ENCODE measurements around the gene HPS1.

Gene HPS1

GRCh38 chr10:98382691-98383101, 64.0 kb downstream of the HPS1 start:
- Histone ChIP-seq H3K4me1 (ENCODE audit: control insufficient read depth, low read length) (no peaks in the 10 kb centered on the region), H3K27ac (ENCODE audit: low read depth, low read length) (no peak overlapping the region), H4K20me1 (ENCODE audit: control insufficient read depth, insufficient read depth, low read depth, low read length) (no peaks in the 10 kb centered on the region), H3K27me3 (ENCODE audit: control insufficient read depth, low read length) (peaks cover 7% of the 10 kb centered on the region; the same call in 1 of the 2 replicates), H3K9me3 (ENCODE audit: control insufficient read depth, insufficient read depth, low read length) (no peaks in the 10 kb centered on the region), H3K4me3 (ENCODE audit: low read length) (no peak overlapping the region), H3F3A (ENCODE audit: control insufficient read depth, insufficient read depth) (no peaks in the 10 kb centered on the region), H3K9me2 (replicated peaks; ENCODE audit: control insufficient read depth, low read length) (no peaks in the 10 kb centered on the region), H3K79me2 (ENCODE audit: control insufficient read depth, low read length) (no peaks in the 10 kb centered on the region), H3K4me2 (ENCODE audit: low read length) (no peak overlapping the region), H3K36me3 (ENCODE audit: control insufficient read depth, low read length) (no peaks in the 10 kb centered on the region)
- no peak for TF ChIP-seq EZH2phosphoT487 (IDR thresholded peaks at IDR 0.05; ENCODE audit: borderline replicate concordance, low read length)
- no peak for TF ChIP-seq CTCF (IDR thresholded peaks at IDR 0.05; ENCODE audit: low read depth, low read length, poor library complexity, severe bottlenecking)

DNA sequence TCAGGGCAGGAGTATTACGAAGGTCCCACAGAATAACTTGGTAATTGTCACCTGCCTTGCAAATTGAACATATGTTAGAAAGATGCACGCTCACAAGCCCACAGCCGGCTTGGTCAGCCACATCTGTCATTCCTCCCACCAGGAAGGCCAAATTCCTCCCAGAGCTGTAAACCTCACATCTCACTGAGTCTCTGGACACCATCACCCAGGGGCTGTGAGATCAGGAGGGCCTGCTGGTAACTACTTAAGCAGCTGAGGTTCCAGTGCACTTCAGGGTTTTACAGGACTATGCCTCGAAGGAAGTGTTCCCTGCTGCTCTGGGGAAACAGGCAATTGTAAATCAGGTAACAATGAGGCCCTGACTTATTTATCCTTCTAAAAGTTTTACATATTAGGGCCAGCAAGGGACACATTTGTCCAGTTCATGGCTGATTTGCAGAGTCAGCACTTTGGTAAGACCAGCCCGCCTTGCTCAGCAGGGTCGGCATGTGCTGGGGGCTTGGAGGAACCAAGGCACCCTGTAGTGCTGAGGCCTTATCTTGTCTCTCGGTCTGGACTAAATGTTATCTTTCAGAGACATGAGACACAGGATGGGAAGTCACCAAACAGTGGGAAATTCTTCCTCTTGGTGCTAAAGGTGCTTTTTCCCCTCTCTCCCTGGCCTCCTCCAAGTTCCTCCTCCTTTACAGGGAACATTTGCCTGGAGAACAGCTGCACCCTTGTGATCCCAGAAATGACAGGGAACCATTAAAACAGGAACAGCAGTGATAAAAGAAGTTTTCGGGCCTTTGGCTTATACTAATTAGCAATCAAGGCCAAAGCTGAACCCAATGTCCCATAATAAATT, 66.0 kb downstream of the HPS1 start:
- no peak overlapping the region for H3K4me2 ChIP-seq (ENCODE audit: low read length)
- no peaks in the 10 kb centered on the region for H4K20me1 ChIP-seq (ENCODE audit: control insufficient read depth, insufficient read depth, low read depth, low read length)
- H3K4me3 ChIP-seq (ENCODE audit: low read length) = no peak overlapping the region
- no peaks in the 10 kb centered on the region for H3K9me3 ChIP-seq (ENCODE audit: control insufficient read depth, insufficient read depth, low read length)
- H3K27ac ChIP-seq (ENCODE audit: low read depth, low read length) = no peak overlapping the region
- H3K9me2 ChIP-seq (replicated peaks; ENCODE audit: control insufficient read depth, low read length) = no peaks in the 10 kb centered on the region
- no peaks in the 10 kb centered on the region for H3K36me3 ChIP-seq (ENCODE audit: control insufficient read depth, low read length)
- H3K4me1 ChIP-seq (ENCODE audit: control insufficient read depth, low read length) = no peaks in the 10 kb centered on the region
- no peaks in the 10 kb centered on the region for H3K79me2 ChIP-seq (ENCODE audit: control insufficient read depth, low read length)
- H3F3A ChIP-seq (ENCODE audit: control insufficient read depth, insufficient read depth) = no peaks in the 10 kb centered on the region
- peaks cover 9% of the 10 kb centered on the region for H3K27me3 ChIP-seq (ENCODE audit: control insufficient read depth, low read length)
- TF ChIP-seq CTCF (IDR thresholded peaks at IDR 0.05; ENCODE audit: low read depth, low read length, poor library complexity, severe bottlenecking) (no peak), EZH2phosphoT487 (IDR thresholded peaks at IDR 0.05; ENCODE audit: borderline replicate concordance, low read length) (no peak)

GRCh38 chr10:98378722-98379121, 68.0 kb downstream of the HPS1 start:
- no peaks in the 10 kb centered on the region for H3K79me2 ChIP-seq (ENCODE audit: control insufficient read depth, low read length)
- H4K20me1 ChIP-seq (ENCODE audit: control insufficient read depth, insufficient read depth, low read depth, low read length) = no peaks in the 10 kb centered on the region
- H3K4me2 ChIP-seq (ENCODE audit: low read length) = no peak overlapping the region
- no peaks in the 10 kb centered on the region for H3K9me2 ChIP-seq (replicated peaks; ENCODE audit: control insufficient read depth, low read length)
- no peak overlapping the region for H3K27ac ChIP-seq (ENCODE audit: low read depth, low read length)
- H3K36me3 ChIP-seq (ENCODE audit: control insufficient read depth, low read length) = no peaks in the 10 kb centered on the region
- no peaks in the 10 kb centered on the region for H3K4me1 ChIP-seq (ENCODE audit: control insufficient read depth, low read length)
- no peaks in the 10 kb centered on the region for H3K9me3 ChIP-seq (ENCODE audit: control insufficient read depth, insufficient read depth, low read length)
- TF ChIP-seq EZH2phosphoT487 (IDR thresholded peaks at IDR 0.05; ENCODE audit: borderline replicate concordance, low read length) (no peak), CTCF (IDR thresholded peaks at IDR 0.05; ENCODE audit: low read depth, low read length, poor library complexity, severe bottlenecking) (no peak)
- no peak overlapping the region for H3K4me3 ChIP-seq (ENCODE audit: low read length)
- H3F3A ChIP-seq (ENCODE audit: control insufficient read depth, insufficient read depth) = no peaks in the 10 kb centered on the region
- H3K27me3 ChIP-seq (ENCODE audit: control insufficient read depth, low read length) = peaks cover 24% of the 10 kb centered on the region

All from DOHH2 (cell line).